ENCODE measurements around the gene CTCFL. TPM values are rescaled to one million over a fixed set of nuclear protein-coding genes. Genes with fewer than 3 reads are reported as not detected.

The CTCFL gene
- total and polyA plus RNA-seq, 2 of the 13 experiments (the other 11 are each of a cell fraction or from before 2014, with no cell fraction given) = 0.04 TPM; not detected in 1

DNA sequence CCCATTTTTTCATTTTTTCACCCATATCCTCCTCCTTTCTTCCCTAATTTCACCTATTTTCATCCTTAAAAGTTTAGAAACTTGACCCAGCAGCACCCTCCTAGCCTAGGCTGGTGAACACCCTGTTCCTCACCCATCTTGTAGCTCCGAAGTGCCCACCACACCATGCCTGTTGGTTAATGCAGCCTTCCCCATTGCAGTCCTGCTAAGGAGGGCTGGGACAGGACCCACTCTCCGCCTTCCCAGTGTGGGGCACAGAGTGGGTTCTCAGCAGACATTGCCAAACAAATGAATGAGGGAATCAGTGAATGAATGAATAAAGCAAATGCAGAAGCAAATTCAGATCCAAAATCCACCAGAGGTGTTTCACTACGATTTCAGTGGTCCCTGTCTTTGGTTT, 45.7 kb downstream of the CTCFL start (continued):
- TF ChIP-seq, protein P1, sequence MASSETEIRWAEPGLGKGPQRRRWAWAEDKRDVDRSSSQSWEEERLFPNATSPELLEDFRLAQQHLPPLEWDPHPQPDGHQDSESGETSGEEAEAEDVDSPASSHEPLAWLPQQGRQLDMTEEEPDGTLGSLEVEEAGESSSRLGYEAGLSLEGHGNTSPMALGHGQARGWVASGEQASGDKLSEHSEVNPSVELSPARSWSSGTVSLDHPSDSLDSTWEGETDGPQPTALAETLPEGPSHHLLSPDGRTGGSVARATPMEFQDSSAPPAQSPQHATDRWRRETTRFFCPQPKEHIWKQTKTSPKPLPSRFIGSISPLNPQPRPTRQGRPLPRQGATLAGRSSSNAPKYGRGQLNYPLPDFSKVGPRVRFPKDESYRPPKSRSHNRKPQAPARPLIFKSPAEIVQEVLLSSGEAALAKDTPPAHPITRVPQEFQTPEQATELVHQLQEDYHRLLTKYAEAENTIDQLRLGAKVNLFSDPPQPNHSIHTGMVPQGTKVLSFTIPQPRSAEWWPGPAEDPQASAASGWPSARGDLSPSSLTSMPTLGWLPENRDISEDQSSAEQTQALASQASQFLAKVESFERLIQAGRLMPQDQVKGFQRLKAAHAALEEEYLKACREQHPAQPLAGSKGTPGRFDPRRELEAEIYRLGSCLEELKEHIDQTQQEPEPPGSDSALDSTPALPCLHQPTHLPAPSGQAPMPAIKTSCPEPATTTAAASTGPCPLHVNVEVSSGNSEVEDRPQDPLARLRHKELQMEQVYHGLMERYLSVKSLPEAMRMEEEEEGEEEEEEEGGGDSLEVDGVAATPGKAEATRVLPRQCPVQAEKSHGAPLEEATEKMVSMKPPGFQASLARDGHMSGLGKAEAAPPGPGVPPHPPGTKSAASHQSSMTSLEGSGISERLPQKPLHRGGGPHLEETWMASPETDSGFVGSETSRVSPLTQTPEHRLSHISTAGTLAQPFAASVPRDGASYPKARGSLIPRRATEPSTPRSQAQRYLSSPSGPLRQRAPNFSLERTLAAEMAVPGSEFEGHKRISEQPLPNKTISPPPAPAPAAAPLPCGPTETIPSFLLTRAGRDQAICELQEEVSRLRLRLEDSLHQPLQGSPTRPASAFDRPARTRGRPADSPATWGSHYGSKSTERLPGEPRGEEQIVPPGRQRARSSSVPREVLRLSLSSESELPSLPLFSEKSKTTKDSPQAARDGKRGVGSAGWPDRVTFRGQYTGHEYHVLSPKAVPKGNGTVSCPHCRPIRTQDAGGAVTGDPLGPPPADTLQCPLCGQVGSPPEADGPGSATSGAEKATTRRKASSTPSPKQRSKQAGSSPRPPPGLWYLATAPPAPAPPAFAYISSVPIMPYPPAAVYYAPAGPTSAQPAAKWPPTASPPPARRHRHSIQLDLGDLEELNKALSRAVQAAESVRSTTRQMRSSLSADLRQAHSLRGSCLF (CRISPR knock-in tag; IDR thresholded peaks at IDR 0.05; ENCODE audit: borderline replicate concordance) = no peak
- no peak for TF ChIP-seq ZNF547 (CRISPR knock-in tag; IDR thresholded peaks at IDR 0.05)
- TF ChIP-seq, protein P2, sequence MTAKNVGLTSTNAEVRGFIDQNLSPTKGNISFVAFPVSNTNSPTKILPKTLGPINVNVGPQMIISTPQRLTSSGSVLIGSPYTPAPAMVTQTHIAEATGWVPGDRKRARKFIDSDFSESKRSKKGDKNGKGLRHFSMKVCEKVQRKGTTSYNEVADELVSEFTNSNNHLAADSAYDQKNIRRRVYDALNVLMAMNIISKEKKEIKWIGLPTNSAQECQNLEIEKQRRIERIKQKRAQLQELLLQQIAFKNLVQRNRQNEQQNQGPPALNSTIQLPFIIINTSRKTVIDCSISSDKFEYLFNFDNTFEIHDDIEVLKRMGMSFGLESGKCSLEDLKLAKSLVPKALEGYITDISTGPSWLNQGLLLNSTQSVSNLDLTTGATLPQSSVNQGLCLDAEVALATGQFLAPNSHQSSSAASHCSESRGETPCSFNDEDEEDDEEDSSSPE (CRISPR knock-in tag; IDR thresholded peaks at IDR 0.05) = no peak

DNA sequence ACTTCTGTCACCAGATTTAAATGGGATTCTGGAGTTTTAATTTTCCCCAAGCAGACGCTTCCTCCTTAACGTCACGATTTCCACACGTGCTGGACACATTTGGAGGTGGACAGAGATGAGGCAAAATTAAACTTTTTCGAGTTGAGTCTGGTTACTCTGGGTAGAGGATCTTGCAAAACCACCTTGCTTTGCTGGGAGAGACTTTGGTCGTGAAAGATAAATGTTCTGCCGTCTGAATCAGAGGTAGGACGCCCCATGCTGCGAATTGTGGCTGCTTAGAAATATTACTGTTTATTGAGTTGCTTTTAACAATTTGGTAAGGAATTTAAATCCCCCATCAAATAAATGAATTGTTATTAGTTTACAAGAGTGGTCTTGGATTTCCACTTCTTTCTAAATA, 46.8 kb downstream of the CTCFL start:
- CTCF ChIA-PET (ENCODE audit: low intra/inter-chr PET ratio, low total read pairs) = no interaction called here
- Histone ChIP-seq H3K36me3 (replicated peaks in 1 of 2; ENCODE audit: control insufficient read depth in 1 of 2, insufficient read depth in 2 of 2, low read length in 2 of 2) (no peaks in the 10 kb centered on the region), H3K9me3 (ENCODE audit: low read length) (no peaks in the 10 kb centered on the region), H3K4me1 (ENCODE audit: insufficient read depth, low read length) (no peaks in the 10 kb centered on the region), H3K27ac (ENCODE audit: extremely low read length, insufficient read depth, low read length) (no peak overlapping the region), H3K4me3 (replicated peaks in 1 of 3; ENCODE audit: insufficient read depth in 1 of 3, low read depth in 2 of 3, low read length in 3 of 3) (no peak overlapping the region), H2AFZ (ENCODE audit: low read length) (no peak overlapping the region), H3K4me2 (ENCODE audit: low read depth, low read length) (no peak overlapping the region), H4K20me1 (ENCODE audit: insufficient read depth, low read length) (no peaks in the 10 kb centered on the region), H3K9ac (ENCODE audit: insufficient read depth, low read depth, low read length) (no peak overlapping the region), H3K27me3 (ENCODE audit: control insufficient read depth in 1 of 2, insufficient read depth in 2 of 2, low read length in 2 of 2) (peaks cover 10 to 85% of the 10 kb centered on the region in 2 experiments), H3K79me2 (ENCODE audit: insufficient read depth, low read length) (no peaks in the 10 kb centered on the region)
- 26% methylated on average over 9 of the region's 9 CpGs for WGBS (ENCODE audit: low lambda C conversion rate)
- DNase-seq (ENCODE audit: low spot score) = no peak
- intact Hi-C loops (cut with micrococcal nuclease; ENCODE audit: unreplicated experiment) = no loop called here
- in situ Hi-C loops (cut with HindIII; ENCODE audit: extremely low pct_ligation_motif_present, low pct_unique_long_range_greater_than_20kb) = no loop called here
- no TSS peak for BruUV-seq (replicated peaks)
- POLR2A ChIA-PET = no interaction called here
- no peak for ATAC-seq
- FAIRE-seq = no peak
- TF ChIP-seq, protein P3, sequence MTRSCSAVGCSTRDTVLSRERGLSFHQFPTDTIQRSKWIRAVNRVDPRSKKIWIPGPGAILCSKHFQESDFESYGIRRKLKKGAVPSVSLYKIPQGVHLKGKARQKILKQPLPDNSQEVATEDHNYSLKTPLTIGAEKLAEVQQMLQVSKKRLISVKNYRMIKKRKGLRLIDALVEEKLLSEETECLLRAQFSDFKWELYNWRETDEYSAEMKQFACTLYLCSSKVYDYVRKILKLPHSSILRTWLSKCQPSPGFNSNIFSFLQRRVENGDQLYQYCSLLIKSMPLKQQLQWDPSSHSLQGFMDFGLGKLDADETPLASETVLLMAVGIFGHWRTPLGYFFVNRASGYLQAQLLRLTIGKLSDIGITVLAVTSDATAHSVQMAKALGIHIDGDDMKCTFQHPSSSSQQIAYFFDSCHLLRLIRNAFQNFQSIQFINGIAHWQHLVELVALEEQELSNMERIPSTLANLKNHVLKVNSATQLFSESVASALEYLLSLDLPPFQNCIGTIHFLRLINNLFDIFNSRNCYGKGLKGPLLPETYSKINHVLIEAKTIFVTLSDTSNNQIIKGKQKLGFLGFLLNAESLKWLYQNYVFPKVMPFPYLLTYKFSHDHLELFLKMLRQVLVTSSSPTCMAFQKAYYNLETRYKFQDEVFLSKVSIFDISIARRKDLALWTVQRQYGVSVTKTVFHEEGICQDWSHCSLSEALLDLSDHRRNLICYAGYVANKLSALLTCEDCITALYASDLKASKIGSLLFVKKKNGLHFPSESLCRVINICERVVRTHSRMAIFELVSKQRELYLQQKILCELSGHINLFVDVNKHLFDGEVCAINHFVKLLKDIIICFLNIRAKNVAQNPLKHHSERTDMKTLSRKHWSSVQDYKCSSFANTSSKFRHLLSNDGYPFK (CRISPR knock-in tag; IDR thresholded peaks at IDR 0.05; ENCODE audit: borderline replicate concordance) = no peak
- TF ChIP-seq HDAC6 (IDR thresholded peaks at IDR 0.05; ENCODE audit: low read depth, low read length) = no peak
- TF ChIP-seq ZNF747 (CRISPR knock-in tag; IDR thresholded peaks at IDR 0.05; ENCODE audit: borderline replicate concordance) = no peak
- TF ChIP-seq ZNF530 (CRISPR knock-in tag; IDR thresholded peaks at IDR 0.05; ENCODE audit: low read depth) = no peak
- no peak for TF ChIP-seq MBNL3 (CRISPR knock-in tag; conservative IDR thresholded peaks at IDR 0.05)
- no peak for TF ChIP-seq ZNF335 (CRISPR knock-in tag; IDR thresholded peaks at IDR 0.05)
- no peak for TF ChIP-seq ZNF496 (CRISPR knock-in tag; IDR thresholded peaks at IDR 0.05; ENCODE audit: insufficient replicate concordance)
- no peak for TF ChIP-seq YY1 (IDR thresholded peaks at IDR 0.05; ENCODE audit: insufficient read depth, insufficient replicate concordance, low read depth, low read length)
- TF ChIP-seq, protein P4, sequence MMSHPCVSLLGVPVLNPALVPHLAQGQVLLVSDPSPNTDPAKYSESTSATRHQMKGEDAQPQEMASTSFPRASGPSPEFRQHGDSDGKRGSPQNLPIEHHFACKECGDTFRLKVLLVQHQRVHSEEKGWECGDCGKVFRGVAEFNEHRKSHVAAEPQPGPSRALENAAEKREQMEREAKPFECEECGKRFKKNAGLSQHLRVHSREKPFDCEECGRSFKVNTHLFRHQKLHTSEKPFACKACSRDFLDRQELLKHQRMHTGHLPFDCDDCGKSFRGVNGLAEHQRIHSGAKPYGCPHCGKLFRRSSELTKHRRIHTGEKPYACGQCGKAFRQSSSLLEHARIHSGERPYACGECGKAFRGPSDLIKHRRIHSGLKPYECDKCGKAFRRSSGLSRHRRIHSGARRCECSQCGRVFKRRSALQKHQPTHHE (CRISPR knock-in tag; IDR thresholded peaks at IDR 0.05; ENCODE audit: borderline replicate concordance) = no peak
